ENCODE measurements around the gene PLSCR1. TPM values are rescaled to one million over a fixed set of nuclear protein-coding genes. Genes with fewer than 3 reads are reported as not detected.

The PLSCR1 gene
- polyA plus RNA-seq, 2 donors, result 35.0 to 37.4 TPM

DNA sequence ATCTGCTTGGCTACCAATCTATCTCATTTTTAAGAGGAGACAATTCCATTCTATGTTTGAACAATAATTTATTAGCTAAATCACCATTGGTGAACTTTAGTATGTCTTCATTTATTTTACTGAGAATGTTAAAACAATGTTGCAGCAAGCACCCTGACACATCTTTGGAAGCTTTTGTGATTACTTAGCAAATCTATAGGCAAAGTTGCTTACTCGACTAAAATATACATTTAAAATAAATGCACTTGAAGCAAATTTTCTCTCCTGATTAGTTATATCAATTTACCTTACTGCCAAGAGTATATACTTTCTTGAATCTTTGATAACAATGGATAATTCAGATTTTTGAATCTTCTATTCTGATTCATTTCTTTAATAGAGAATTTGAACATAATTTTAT lies 29.8 kb upstream of the PLSCR1 start:
- Histone ChIP-seq H3K27me3 (ENCODE audit: control insufficient read depth in 1 of 2, insufficient read depth in 2 of 2, low read length in 2 of 2) (no peaks in the 10 kb centered on the region), H3K36me3 (ENCODE audit: control insufficient read depth in 2 of 2, insufficient read depth in 2 of 2, low read length in 1 of 2) (no peaks in the 10 kb centered on the region), H3K4me3 (ENCODE audit: low read depth in 1 of 2, low read length in 2 of 2) (no peak overlapping the region), H3K9me3 (ENCODE audit: control insufficient read depth in 2 of 2, insufficient read depth in 1 of 2, low read depth in 1 of 2, low read length in 1 of 2) (no peaks in the 10 kb centered on the region), H3K27ac (ENCODE audit: low read depth in 2 of 2, low read length in 1 of 2) (no peak overlapping the region), H3K4me1 (ENCODE audit: control insufficient read depth in 2 of 2, insufficient read depth in 2 of 2, low read length in 1 of 2) (no peaks in the 10 kb centered on the region)
- 63 to 67% methylated on average over 1 of the region's 1 CpG for WGBS, 2 donors

DNA sequence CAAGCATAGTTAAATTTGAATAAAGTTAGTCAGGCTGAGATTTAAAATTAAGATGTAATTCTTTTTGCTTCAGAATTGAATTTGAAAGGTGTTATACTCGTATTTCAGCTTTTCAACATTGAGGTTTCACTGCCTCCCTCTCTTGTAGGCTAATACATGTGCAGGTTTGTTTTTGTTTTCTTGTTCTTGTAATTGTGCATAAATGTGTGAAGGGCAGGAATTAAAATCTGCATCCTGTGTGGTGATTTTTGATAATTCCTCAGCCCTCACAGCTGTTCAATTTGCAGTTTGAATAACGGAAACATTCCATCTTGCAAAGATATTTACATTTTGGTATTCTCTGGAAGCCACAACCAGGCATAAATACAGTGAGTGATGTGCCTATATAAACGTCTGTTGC lies 24.9 kb upstream of the PLSCR1 start:
- 42 to 65% methylated on average over 3 of the region's 3 CpGs for WGBS, 2 donors
- Histone ChIP-seq H3K9me3 (ENCODE audit: control insufficient read depth in 2 of 2, insufficient read depth in 1 of 2, low read depth in 1 of 2, low read length in 1 of 2) (no peaks in the 10 kb centered on the region), H3K27ac (ENCODE audit: low read depth in 2 of 2, low read length in 1 of 2) (no peak overlapping the region), H3K36me3 (ENCODE audit: control insufficient read depth in 2 of 2, insufficient read depth in 2 of 2, low read length in 1 of 2) (no peaks in the 10 kb centered on the region), H3K4me1 (ENCODE audit: control insufficient read depth in 2 of 2, insufficient read depth in 2 of 2, low read length in 1 of 2) (no peaks in the 10 kb centered on the region), H3K27me3 (ENCODE audit: control insufficient read depth in 1 of 2, insufficient read depth in 2 of 2, low read length in 2 of 2) (no peaks in the 10 kb centered on the region), H3K4me3 (ENCODE audit: low read depth in 1 of 2, low read length in 2 of 2) (no peak overlapping the region)

DNA sequence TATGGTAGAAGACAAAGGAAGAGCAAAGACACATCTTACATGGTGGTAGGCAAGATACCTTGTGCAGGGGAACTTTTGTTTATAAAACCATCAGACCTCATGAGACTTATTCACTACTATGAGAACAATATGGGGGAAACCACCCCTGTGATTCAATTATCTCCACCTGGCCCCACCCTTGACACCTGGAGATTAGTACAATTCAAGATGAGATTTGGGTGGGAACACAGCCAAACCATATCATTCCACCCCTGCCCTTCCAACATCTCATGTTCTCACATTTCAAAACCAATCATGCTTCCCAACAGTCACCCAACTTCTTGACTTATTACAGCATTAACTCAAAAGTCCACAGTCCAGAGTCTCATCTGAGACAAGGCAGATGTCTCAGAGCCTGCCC lies 21.7 kb upstream of the PLSCR1 start:
- Histone ChIP-seq H3K27me3 (ENCODE audit: control insufficient read depth in 1 of 2, insufficient read depth in 2 of 2, low read length in 2 of 2) (no peaks in the 10 kb centered on the region), H3K4me1 (ENCODE audit: control insufficient read depth in 2 of 2, insufficient read depth in 2 of 2, low read length in 1 of 2) (no peaks in the 10 kb centered on the region)

DNA sequence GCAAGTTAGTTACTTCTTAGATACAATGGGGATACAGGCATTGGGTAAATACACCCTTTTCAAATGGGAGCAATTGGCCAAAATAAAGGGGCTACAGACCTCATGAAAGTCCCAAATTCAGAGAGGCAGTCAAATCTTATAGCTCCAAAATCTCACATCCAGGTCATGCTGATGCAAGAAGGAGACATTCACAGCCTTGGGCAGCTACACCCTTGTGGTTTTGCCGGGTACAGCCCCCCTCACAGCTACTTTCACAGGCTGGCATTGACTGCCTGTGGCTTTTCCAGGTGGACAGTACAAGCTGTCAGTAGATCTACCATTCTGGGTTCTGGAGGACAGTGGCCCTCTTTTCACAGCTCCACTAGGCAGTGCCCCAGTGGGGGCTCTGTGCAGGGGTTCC lies 17.5 kb upstream of the PLSCR1 start:
- no peaks in the 10 kb centered on the region for H3K4me1 ChIP-seq (ENCODE audit: control insufficient read depth in 2 of 2, insufficient read depth in 2 of 2, low read length in 1 of 2)
- 67 to 90% methylated on average over 1 of the region's 1 CpG for WGBS, 2 donors
- H3K9me3 ChIP-seq (ENCODE audit: control insufficient read depth in 2 of 2, insufficient read depth in 1 of 2, low read depth in 1 of 2, low read length in 1 of 2), result no peaks in the 10 kb centered on the region
- no peak overlapping the region for H3K4me3 ChIP-seq (ENCODE audit: low read depth in 1 of 2, low read length in 2 of 2)
- no peaks in the 10 kb centered on the region for H3K27me3 ChIP-seq (ENCODE audit: control insufficient read depth in 1 of 2, insufficient read depth in 2 of 2, low read length in 2 of 2)
- H3K36me3 ChIP-seq (ENCODE audit: control insufficient read depth in 2 of 2, insufficient read depth in 2 of 2, low read length in 1 of 2), result no peaks in the 10 kb centered on the region
- no peak overlapping the region for H3K27ac ChIP-seq (ENCODE audit: low read depth in 2 of 2, low read length in 1 of 2)

More for the DNA sequence above, 21.7 kb upstream of the PLSCR1 start:
- no peak overlapping the region for H3K27ac ChIP-seq (ENCODE audit: low read depth in 2 of 2, low read length in 1 of 2)
- H3K9me3 ChIP-seq (ENCODE audit: control insufficient read depth in 2 of 2, insufficient read depth in 1 of 2, low read depth in 1 of 2, low read length in 1 of 2), result no peaks in the 10 kb centered on the region
- H3K36me3 ChIP-seq (ENCODE audit: control insufficient read depth in 2 of 2, insufficient read depth in 2 of 2, low read length in 1 of 2), result no peaks in the 10 kb centered on the region
- H3K4me3 ChIP-seq (ENCODE audit: low read depth in 1 of 2, low read length in 2 of 2), result no peak overlapping the region

DNA sequence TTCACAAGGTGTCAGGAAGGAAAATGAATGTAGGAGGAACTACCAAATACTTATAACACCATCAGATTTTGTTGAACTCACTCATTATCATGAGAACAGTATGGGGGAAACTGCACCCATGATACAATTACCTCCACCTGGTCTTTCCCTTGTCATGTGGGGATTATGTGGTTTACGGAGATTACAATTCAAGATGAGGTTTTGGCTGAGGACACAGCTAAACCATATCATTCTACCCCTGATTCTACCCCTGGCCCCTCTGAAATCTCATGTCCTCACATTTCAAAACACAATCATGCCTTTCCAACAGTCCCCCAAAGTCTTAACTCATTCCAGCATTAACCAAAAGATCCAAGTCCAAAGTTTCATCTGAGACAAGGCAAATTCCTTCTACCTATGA lies 17.1 kb upstream of the PLSCR1 start:
- H3K4me3 ChIP-seq (ENCODE audit: low read depth in 1 of 2, low read length in 2 of 2), result no peak overlapping the region
- 95 to 100% methylated on average over 1 of the region's 1 CpG for WGBS, 2 donors
- H3K9me3 ChIP-seq (ENCODE audit: control insufficient read depth in 2 of 2, insufficient read depth in 1 of 2, low read depth in 1 of 2, low read length in 1 of 2), result no peaks in the 10 kb centered on the region
- H3K36me3 ChIP-seq (ENCODE audit: control insufficient read depth in 2 of 2, insufficient read depth in 2 of 2, low read length in 1 of 2), result no peaks in the 10 kb centered on the region
- H3K27ac ChIP-seq (ENCODE audit: low read depth in 2 of 2, low read length in 1 of 2), result no peak overlapping the region
- no peaks in the 10 kb centered on the region for H3K4me1 ChIP-seq (ENCODE audit: control insufficient read depth in 2 of 2, insufficient read depth in 2 of 2, low read length in 1 of 2)
- H3K27me3 ChIP-seq (ENCODE audit: control insufficient read depth in 1 of 2, insufficient read depth in 2 of 2, low read length in 2 of 2), result no peaks in the 10 kb centered on the region

DNA sequence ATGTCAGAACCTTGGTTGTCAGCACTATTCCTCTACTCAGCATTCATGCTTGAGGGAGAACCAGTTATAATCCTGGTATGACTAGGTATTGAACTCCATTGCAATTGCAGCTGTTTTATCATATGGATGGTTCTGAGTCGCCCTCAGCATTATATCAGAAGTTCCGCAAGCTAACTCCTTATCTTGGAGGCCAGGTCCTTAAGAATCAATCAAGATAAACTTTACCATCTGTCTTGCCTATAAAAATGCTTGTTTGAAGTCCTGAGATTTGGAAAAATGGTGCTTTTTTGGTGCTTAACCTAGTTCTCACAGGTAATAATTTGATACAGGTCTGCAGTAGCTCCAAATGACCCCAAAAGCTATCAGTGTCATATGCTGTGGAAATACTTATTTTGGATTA lies 16.3 kb upstream of the PLSCR1 start:
- Histone ChIP-seq H3K36me3 (ENCODE audit: control insufficient read depth in 2 of 2, insufficient read depth in 2 of 2, low read length in 1 of 2) (no peaks in the 10 kb centered on the region), H3K9me3 (ENCODE audit: control insufficient read depth in 2 of 2, insufficient read depth in 1 of 2, low read depth in 1 of 2, low read length in 1 of 2) (no peaks in the 10 kb centered on the region), H3K27ac (ENCODE audit: low read depth in 2 of 2, low read length in 1 of 2) (no peak overlapping the region), H3K4me3 (ENCODE audit: low read depth in 1 of 2, low read length in 2 of 2) (no peak overlapping the region), H3K4me1 (ENCODE audit: control insufficient read depth in 2 of 2, insufficient read depth in 2 of 2, low read length in 1 of 2) (no peaks in the 10 kb centered on the region), H3K27me3 (ENCODE audit: control insufficient read depth in 1 of 2, insufficient read depth in 2 of 2, low read length in 2 of 2) (no peaks in the 10 kb centered on the region)
- 86 to 88% methylated on average over 2 of the region's 2 CpGs for WGBS, 2 donors

DNA sequence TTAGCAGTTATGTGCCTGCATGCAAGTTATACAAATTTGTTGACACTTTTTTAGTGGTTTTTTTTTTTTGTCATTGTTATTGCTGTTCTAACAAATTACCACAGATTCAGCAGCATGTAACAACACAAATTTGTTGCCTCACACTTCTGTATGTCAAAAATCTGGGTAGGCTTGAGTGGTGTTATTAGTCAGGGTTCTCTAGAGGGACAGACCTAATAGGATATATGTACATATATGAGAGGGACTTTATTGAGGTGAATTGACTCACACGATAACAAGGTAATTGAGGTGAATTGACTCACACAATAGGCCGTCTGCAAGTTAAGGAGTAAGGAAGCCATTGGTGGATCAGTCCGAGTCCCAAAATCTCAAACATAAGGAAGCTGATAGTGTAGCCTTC lies 15.0 kb upstream of the PLSCR1 start:
- Histone ChIP-seq H3K27me3 (ENCODE audit: control insufficient read depth in 1 of 2, insufficient read depth in 2 of 2, low read length in 2 of 2) (no peaks in the 10 kb centered on the region), H3K27ac (ENCODE audit: low read depth in 2 of 2, low read length in 1 of 2) (no peak overlapping the region), H3K4me3 (ENCODE audit: low read depth in 1 of 2, low read length in 2 of 2) (no peak overlapping the region), H3K4me1 (ENCODE audit: control insufficient read depth in 2 of 2, insufficient read depth in 2 of 2, low read length in 1 of 2) (no peaks in the 10 kb centered on the region), H3K9me3 (ENCODE audit: control insufficient read depth in 2 of 2, insufficient read depth in 1 of 2, low read depth in 1 of 2, low read length in 1 of 2) (no peaks in the 10 kb centered on the region), H3K36me3 (ENCODE audit: control insufficient read depth in 2 of 2, insufficient read depth in 2 of 2, low read length in 1 of 2) (no peaks in the 10 kb centered on the region)
- WGBS, 2 donors, result 93 to 97% methylated on average over 3 of the region's 3 CpGs

DNA sequence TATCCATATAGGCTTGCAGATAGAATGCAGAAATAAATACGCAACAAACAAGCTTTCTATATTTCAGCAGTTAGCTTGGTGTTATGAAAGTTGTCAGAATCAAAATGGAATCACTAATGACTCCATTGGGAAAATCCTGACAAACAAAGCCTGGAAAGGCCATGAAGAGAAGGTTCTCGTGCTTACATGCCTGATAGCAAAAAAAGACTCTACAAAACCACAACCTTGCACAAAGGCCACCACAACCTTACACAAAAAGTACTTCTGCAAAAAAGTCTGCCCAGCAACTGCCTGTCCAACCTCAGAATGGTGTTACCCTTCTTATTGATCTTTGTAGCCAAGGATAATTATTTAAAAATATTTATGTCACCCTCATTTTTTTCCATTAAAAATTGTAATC lies 14.4 kb upstream of the PLSCR1 start:
- no peak overlapping the region for H3K27ac ChIP-seq (ENCODE audit: low read depth in 2 of 2, low read length in 1 of 2)
- H3K27me3 ChIP-seq (ENCODE audit: control insufficient read depth in 1 of 2, insufficient read depth in 2 of 2, low read length in 2 of 2), result no peaks in the 10 kb centered on the region
- H3K36me3 ChIP-seq (ENCODE audit: control insufficient read depth in 2 of 2, insufficient read depth in 2 of 2, low read length in 1 of 2), result no peaks in the 10 kb centered on the region
- 60 to 77% methylated on average over 2 of the region's 2 CpGs for WGBS, 2 donors
- H3K9me3 ChIP-seq (ENCODE audit: control insufficient read depth in 2 of 2, insufficient read depth in 1 of 2, low read depth in 1 of 2, low read length in 1 of 2), result no peaks in the 10 kb centered on the region
- no peak overlapping the region for H3K4me3 ChIP-seq (ENCODE audit: low read depth in 1 of 2, low read length in 2 of 2)
- H3K4me1 ChIP-seq (ENCODE audit: control insufficient read depth in 2 of 2, insufficient read depth in 2 of 2, low read length in 1 of 2), result no peaks in the 10 kb centered on the region

DNA sequence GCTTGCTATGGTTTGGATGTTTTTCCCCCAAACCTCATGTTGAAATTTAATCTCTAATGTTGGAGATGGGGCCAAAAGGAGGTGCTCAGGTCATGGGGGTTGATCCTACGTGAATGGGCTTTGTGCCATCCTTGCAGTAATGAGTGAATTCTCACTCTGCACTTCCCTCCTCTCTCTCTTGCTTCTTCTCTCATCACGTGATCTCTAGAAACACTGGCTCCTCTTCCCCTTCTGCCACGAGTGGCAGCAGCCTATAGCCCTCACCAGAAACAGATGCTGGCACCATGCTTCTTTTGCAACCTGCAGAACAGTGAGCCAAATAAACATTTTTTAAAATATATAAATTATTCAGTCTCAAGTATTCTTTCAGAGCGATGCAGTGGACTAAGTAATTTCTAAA lies 13.3 kb upstream of the PLSCR1 start:
- Histone ChIP-seq H3K27ac (ENCODE audit: low read depth in 2 of 2, low read length in 1 of 2) (no peak overlapping the region), H3K27me3 (ENCODE audit: control insufficient read depth in 1 of 2, insufficient read depth in 2 of 2, low read length in 2 of 2) (no peaks in the 10 kb centered on the region), H3K4me3 (ENCODE audit: low read depth in 1 of 2, low read length in 2 of 2) (no peak overlapping the region), H3K9me3 (ENCODE audit: control insufficient read depth in 2 of 2, insufficient read depth in 1 of 2, low read depth in 1 of 2, low read length in 1 of 2) (no peaks in the 10 kb centered on the region), H3K4me1 (ENCODE audit: control insufficient read depth in 2 of 2, insufficient read depth in 2 of 2, low read length in 1 of 2) (no peaks in the 10 kb centered on the region), H3K36me3 (ENCODE audit: control insufficient read depth in 2 of 2, insufficient read depth in 2 of 2, low read length in 1 of 2) (no peaks in the 10 kb centered on the region)
- WGBS, 2 donors, result 82 to 83% methylated on average over 4 of the region's 4 CpGs

DNA sequence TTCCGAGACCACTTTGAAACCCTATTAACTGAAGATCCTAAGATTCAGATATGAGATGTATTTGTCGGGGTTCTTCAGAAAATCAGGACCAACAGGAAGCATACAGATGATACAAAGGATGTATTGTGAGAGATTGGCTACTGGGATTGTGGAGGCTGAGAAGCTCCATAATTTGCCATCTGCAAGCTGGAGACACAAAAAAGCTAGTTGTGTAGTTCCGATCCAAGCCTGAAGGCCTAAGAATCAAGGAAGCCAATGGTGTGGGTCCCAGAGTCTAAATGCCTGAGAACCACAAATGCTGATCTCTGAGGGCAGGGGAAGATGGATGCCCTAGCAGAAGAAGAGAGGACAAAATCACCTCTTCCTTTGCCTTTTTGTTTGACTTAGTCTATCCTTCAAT lies 10.9 kb upstream of the PLSCR1 start:
- WGBS, 2 donors, result 98% methylated on average over 3 of the region's 3 CpGs
- Histone ChIP-seq H3K27me3 (ENCODE audit: control insufficient read depth in 1 of 2, insufficient read depth in 2 of 2, low read length in 2 of 2) (no peaks in the 10 kb centered on the region), H3K36me3 (ENCODE audit: control insufficient read depth in 2 of 2, insufficient read depth in 2 of 2, low read length in 1 of 2) (no peaks in the 10 kb centered on the region), H3K9me3 (ENCODE audit: control insufficient read depth in 2 of 2, insufficient read depth in 1 of 2, low read depth in 1 of 2, low read length in 1 of 2) (no peaks in the 10 kb centered on the region), H3K4me3 (ENCODE audit: low read depth in 1 of 2, low read length in 2 of 2) (no peak overlapping the region), H3K4me1 (ENCODE audit: control insufficient read depth in 2 of 2, insufficient read depth in 2 of 2, low read length in 1 of 2) (no peaks in the 10 kb centered on the region), H3K27ac (ENCODE audit: low read depth in 2 of 2, low read length in 1 of 2) (no peak overlapping the region)
